Sigmoid colon (tissue), 7 donors: ENCODE measurements around the gene SMAD5. TPM values are rescaled to one million over a fixed set of nuclear protein-coding genes. Genes with fewer than 3 reads are reported as not detected.

Source experiments
- DNase-seq: peaks from one replicate; pipeline ENCODE4 v3.0.0-alpha.2; 2019
- H3K27ac ChIP-seq, 4 donors: fragments of 200-600 bp; sonication (generic); one replicate each; pipeline ENCODE4 v1.5.1; 2016 to 2019; ENCODE audit warnings: mild to moderate bottlenecking in 1 of 4
- H3K27me3 ChIP-seq, 3 donors: fragments of 200-600 bp; sonication (generic); one replicate each; pipeline ENCODE4 v1.5.1; 2019; ENCODE audit warnings: mild to moderate bottlenecking in 1 of 3
- H3K36me3 ChIP-seq, 4 donors: fragments of 200-600 bp; sonication (generic); one replicate each; pipeline ENCODE4 v1.5.1; 2016 to 2019
- H3K4me1 ChIP-seq, 4 donors: fragments of 200-600 bp; sonication (generic); one replicate each; pipeline ENCODE4 v1.5.1; 2017 to 2019
- H3K4me3 ChIP-seq, 4 donors: fragments of 200-600 bp; sonication (generic); one replicate each; pipeline ENCODE4 v1.5.1; 2017 to 2019; ENCODE audit warnings: mild to moderate bottlenecking in 2 of 4, moderate library complexity in 1 of 4
- H3K9me3 ChIP-seq, 4 donors: fragments of 200-600 bp in 3 of 4; sonication (generic) in 3 of 4; one replicate each; pipeline versions ENCODE4 v1.5.1 to v1.6.1; 2013 to 2019
- CTCF ChIP-seq, 4 experiments: fragments of 450-650 bp in 3 of 4; fragments of 200-600 bp in 1 of 4; IDR thresholded peaks; one replicate each; pipeline ENCODE4 v1.5.1; 2016 to 2019; ENCODE audit warnings: antibody characterized with exemption in 4 of 4, mild to moderate bottlenecking in 3 of 4, moderate library complexity in 2 of 4
- EP300 ChIP-seq, 4 donors: sonication (generic); formaldehyde crosslinking; IDR thresholded peaks; one replicate each; pipeline ENCODE4 v1.6.1; 2017; ENCODE audit warnings: antibody characterized with exemption in 4 of 4
- POLR2A ChIP-seq, 2 donors: fragments of 450-650 bp; IDR thresholded peaks; one replicate each; pipeline ENCODE4 v1.6.1; 2016; ENCODE audit warnings: antibody characterized with exemption in 2 of 2, mild to moderate bottlenecking in 2 of 2, moderate library complexity in 2 of 2
- POLR2AphosphoS5 ChIP-seq, 4 donors: sonication (generic); formaldehyde crosslinking; IDR thresholded peaks; one replicate each; pipeline ENCODE4 v1.6.1; 2017; ENCODE audit warnings: antibody characterized with exemption in 4 of 4
- WGBS, 2 donors: extraction: QIAGEN DNeasy Blood & Tissue Kit; methylation state at CpG; one replicate each; pipeline ENCODE4 v1.1.7; 2013; 5-methylcytosine and 5-hydroxymethylcytosine counted together
- intact Hi-C: fragments of 100-400 bp; cut with DNase I; formaldehyde crosslinking; loops from one replicate; pipeline ENCODE4 v1.15.1; 2023
- polyA plus RNA-seq, 3 donors: library from polyadenylated mRNA; stranded (reverse); fragments of 200-250 nt; gene quantifications; one replicate each; pipeline ENCODE4 v1.2.3, GENCODE V29; 2013
- total RNA-seq, 4 donors: library from RNA; depleted of rRNA; stranded (reverse); fragments of >200 nt; gene quantifications; one replicate each; pipeline ENCODE4 v1.1.0, GENCODE V29; 2016
- donor health status: healthy with polysubstance abuse.
- donor health status: Bipolar disorder and iron deficiency.
- donor health status: healthy.

Gene SMAD5
- total and polyA plus RNA-seq, 7 donors, result 4.9 to 85.0 (median 47.6) TPM

- intact Hi-C loops, result no loop called here
- WGBS, 2 donors, result 72 to 75% methylated on average over 4 of the region's 4 CpGs
- H3K27ac ChIP-seq, result no peak overlapping the region
- no peaks in the 10 kb centered on the region for H3K36me3 ChIP-seq
- TF ChIP-seq EP300 (IDR thresholded peaks at IDR 0.05), result no peak
- no peak for TF ChIP-seq CTCF (IDR thresholded peaks at IDR 0.05)
- TF ChIP-seq POLR2AphosphoS5 (IDR thresholded peaks at IDR 0.05), result no peak
- no peak for TF ChIP-seq POLR2A (IDR thresholded peaks at IDR 0.05)
- DNase-seq, result no peak
- H3K27me3 ChIP-seq, result peaks cover 0 to under 1% (median 0%) of the 10 kb centered on the region in 3 donors
- H3K4me1 ChIP-seq, result no peaks in the 10 kb centered on the region
- peaks cover 0 to 3% (median 0%) of the 10 kb centered on the region in 4 donors for H3K9me3 ChIP-seq
- H3K4me3 ChIP-seq, result no peak overlapping the region
Observed at GRCh38 chr5:136222580-136223235, 90.1 kb downstream of the SMAD5 start.

- 12 to 41% methylated on average over 2 of the region's 2 CpGs for WGBS, 2 donors
- Histone ChIP-seq H3K36me3 (no peaks in the 10 kb centered on the region), H3K27ac (no peak overlapping the region), H3K4me3 (no peak overlapping the region), H3K9me3 (no peaks in the 10 kb centered on the region), H3K4me1 (no peaks in the 10 kb centered on the region), H3K27me3 (peaks cover 0 to 4% (median 0%) of the 10 kb centered on the region in 3 donors)
- intact Hi-C loops, result no loop called here
- TF ChIP-seq POLR2AphosphoS5 (IDR thresholded peaks at IDR 0.05), result no peak
- TF ChIP-seq CTCF (IDR thresholded peaks at IDR 0.05), result no peak
- no peak for TF ChIP-seq EP300 (IDR thresholded peaks at IDR 0.05)
- TF ChIP-seq POLR2A (IDR thresholded peaks at IDR 0.05), result no peak
- no peak for DNase-seq
Observed at GRCh38 chr5:136225796-136226195, 93.2 kb downstream of the SMAD5 start.

GRCh38 chr5:136226401-136226800 lies 93.8 kb downstream of the SMAD5 start:
- Histone ChIP-seq H3K4me1 (no peaks in the 10 kb centered on the region), H3K9me3 (no peaks in the 10 kb centered on the region), H3K4me3 (no peak overlapping the region), H3K27me3 (peaks cover 0 to 4% (median 0%) of the 10 kb centered on the region in 3 donors), H3K36me3 (no peaks in the 10 kb centered on the region), H3K27ac (no peak overlapping the region)
- intact Hi-C loops, result no loop called here
- DNase-seq, result no peak
- 32 to 53% methylated on average over 2 of the region's 2 CpGs for WGBS, 2 donors
- no peak for TF ChIP-seq POLR2AphosphoS5 (IDR thresholded peaks at IDR 0.05)
- TF ChIP-seq EP300 (IDR thresholded peaks at IDR 0.05), result no peak
- TF ChIP-seq POLR2A (IDR thresholded peaks at IDR 0.05), result no peak
- no peak for TF ChIP-seq CTCF (IDR thresholded peaks at IDR 0.05)

- no peak for DNase-seq
- TF ChIP-seq EP300 (IDR thresholded peaks at IDR 0.05) (no peak), POLR2A (IDR thresholded peaks at IDR 0.05) (no peak), CTCF (IDR thresholded peaks at IDR 0.05) (no peak), POLR2AphosphoS5 (IDR thresholded peaks at IDR 0.05) (no peak)
- intact Hi-C loops, result no loop called here
- H3K9me3 ChIP-seq, result no peaks in the 10 kb centered on the region
- H3K27ac ChIP-seq, result no peak overlapping the region
- WGBS, 2 donors, result 41 to 74% methylated on average over 7 of the region's 7 CpGs
- H3K36me3 ChIP-seq, result no peaks in the 10 kb centered on the region
- H3K27me3 ChIP-seq, result peaks cover 0 to 4% (median 0%) of the 10 kb centered on the region in 3 donors
- H3K4me3 ChIP-seq, result no peak overlapping the region
- no peaks in the 10 kb centered on the region for H3K4me1 ChIP-seq
Observed at GRCh38 chr5:136228136-136228757, 95.6 kb downstream of the SMAD5 start.
